Left renal pelvis (tissue), 4 donors: Measurements from ENCODE around the gene TRMT10A. TPM values are rescaled to one million over a fixed set of nuclear protein-coding genes. Genes with fewer than 3 reads are reported as not detected.
"Not testable (repeated sequence)": the region's sequence is repeated elsewhere in the genome, so short reads cannot be mapped to it uniquely, and the experiment has no call there.

Source experiments
- DNase-seq, 4 donors: peaks; one replicate each; pipeline ENCODE4 v3.0.0-alpha.2; 2013; ENCODE audit warnings: low read depth in 4 of 4, low spot score in 3 of 4
- polyA plus RNA-seq, 4 donors: library from polyadenylated mRNA; unstranded; fragments of 120-200 nt; gene quantifications; one replicate each; pipeline ENCODE4 v1.2.1, GENCODE V29; 2013; ENCODE audit not compliant: insufficient read length in 4 of 4

TRMT10A gene
- polyA plus RNA-seq, 4 donors, result 10.6 to 16.7 (median 15.7) TPM

- no peak for DNase-seq
Observed at GRCh38 chr4:99564921-99565320, 1.1 kb upstream of the TRMT10A start.

- no peak for DNase-seq
Observed at GRCh38 chr4:99552872-99553271, 11.0 kb downstream of the TRMT10A start.

GRCh38 chr4:99540277-99540939 lies 23.4 kb downstream of the TRMT10A start:
- no peak for DNase-seq

GRCh38 chr4:99537674-99538073 lies 26.2 kb downstream of the TRMT10A start:
- no peak for DNase-seq

GRCh38 chr4:99536848-99537247 lies 27.0 kb downstream of the TRMT10A start:
- no peak for DNase-seq

GRCh38 chr4:99536271-99536670 lies 27.6 kb downstream of the TRMT10A start:
- DNase-seq, result no peak

- DNase-seq, result not testable (repeated sequence)
Observed at GRCh38 chr4:99534699-99535098, 29.1 kb downstream of the TRMT10A start.

- DNase-seq, result no peak
Observed at GRCh38 chr4:99529956-99530355, 33.9 kb downstream of the TRMT10A start.

GRCh38 chr4:99529228-99529627 lies 34.6 kb downstream of the TRMT10A start:
- DNase-seq, result no peak

GRCh38 chr4:99518601-99519295 lies 45.1 kb downstream of the TRMT10A start:
- DNase-seq, result no peak

- no peak for DNase-seq
Observed at GRCh38 chr4:99510721-99511120, 53.1 kb downstream of the TRMT10A start, which contains the start of gene C4orf17. TSS of gene C4orf17 (plus strand) at chr4:99511021. CDS start at chr4:99513082, 2,061 bp downstream.

GRCh38 chr4:99507762-99508161 lies 56.1 kb downstream of the TRMT10A start:
- DNase-seq, result no peak

- no peak for DNase-seq
Observed at GRCh38 chr4:99507349-99507748, 56.5 kb downstream of the TRMT10A start.

GRCh38 chr4:99506781-99507180 lies 57.1 kb downstream of the TRMT10A start:
- no peak for DNase-seq

- no peak for DNase-seq
Observed at GRCh38 chr4:99504804-99505502, 58.9 kb downstream of the TRMT10A start.

Other genes starting within 250 kb of the TRMT10A start
- 10 to 100 TPM; 12.1 to 30.0 (median 24.3) TPM for gene ADH1B, start 242.6 kb downstream of the TRMT10A start, polyA plus RNA-seq
- gene ADH1C, start 211.3 kb downstream of the TRMT10A start, polyA plus RNA-seq, result 100 to 1,000 TPM in 3 of 4 donors, 10 to 100 TPM in 1; 19.6 to 143 (median 133) TPM
- gene ADH7, start 128.7 kb downstream of the TRMT10A start, polyA plus RNA-seq, result not detected
- under 1 TPM in 2 of 4 donors, not detected in 2; 0.08 to 0.09 TPM for gene C4orf17, start 53.0 kb downstream of the TRMT10A start, polyA plus RNA-seq
- 10 to 100 TPM in 2 of 4 donors, 1 to 10 TPM in 1, under 1 TPM in 1; 0.98 to 11.7 (median 8.1) TPM for gene MTTP, start 10.8 kb upstream of the TRMT10A start, polyA plus RNA-seq
- under 1 TPM; 0.44 to 0.93 (median 0.78) TPM for gene C4orf54, start 93.8 kb upstream of the TRMT10A start, polyA plus RNA-seq